HG03097 (cell line): ENCODE measurements around the gene RSPH3.
"Not testable (repeated sequence)": the region's sequence is repeated elsewhere in the genome, so short reads cannot be mapped to it uniquely, and the experiment has no call there.

ENCODE experiments used
- ATAC-seq: cut with Tn5 transposase; IDR thresholded peaks from one replicate; pipeline ENCODE4 v1.9.1; 2021; ENCODE audit not compliant: unreplicated experiment, low FRiP score

Gene RSPH3, protein sequence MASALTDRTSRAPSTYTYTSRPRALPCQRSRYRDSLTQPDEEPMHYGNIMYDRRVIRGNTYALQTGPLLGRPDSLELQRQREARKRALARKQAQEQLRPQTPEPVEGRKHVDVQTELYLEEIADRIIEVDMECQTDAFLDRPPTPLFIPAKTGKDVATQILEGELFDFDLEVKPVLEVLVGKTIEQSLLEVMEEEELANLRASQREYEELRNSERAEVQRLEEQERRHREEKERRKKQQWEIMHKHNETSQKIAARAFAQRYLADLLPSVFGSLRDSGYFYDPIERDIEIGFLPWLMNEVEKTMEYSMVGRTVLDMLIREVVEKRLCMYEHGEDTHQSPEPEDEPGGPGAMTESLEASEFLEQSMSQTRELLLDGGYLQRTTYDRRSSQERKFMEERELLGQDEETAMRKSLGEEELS

DNA sequence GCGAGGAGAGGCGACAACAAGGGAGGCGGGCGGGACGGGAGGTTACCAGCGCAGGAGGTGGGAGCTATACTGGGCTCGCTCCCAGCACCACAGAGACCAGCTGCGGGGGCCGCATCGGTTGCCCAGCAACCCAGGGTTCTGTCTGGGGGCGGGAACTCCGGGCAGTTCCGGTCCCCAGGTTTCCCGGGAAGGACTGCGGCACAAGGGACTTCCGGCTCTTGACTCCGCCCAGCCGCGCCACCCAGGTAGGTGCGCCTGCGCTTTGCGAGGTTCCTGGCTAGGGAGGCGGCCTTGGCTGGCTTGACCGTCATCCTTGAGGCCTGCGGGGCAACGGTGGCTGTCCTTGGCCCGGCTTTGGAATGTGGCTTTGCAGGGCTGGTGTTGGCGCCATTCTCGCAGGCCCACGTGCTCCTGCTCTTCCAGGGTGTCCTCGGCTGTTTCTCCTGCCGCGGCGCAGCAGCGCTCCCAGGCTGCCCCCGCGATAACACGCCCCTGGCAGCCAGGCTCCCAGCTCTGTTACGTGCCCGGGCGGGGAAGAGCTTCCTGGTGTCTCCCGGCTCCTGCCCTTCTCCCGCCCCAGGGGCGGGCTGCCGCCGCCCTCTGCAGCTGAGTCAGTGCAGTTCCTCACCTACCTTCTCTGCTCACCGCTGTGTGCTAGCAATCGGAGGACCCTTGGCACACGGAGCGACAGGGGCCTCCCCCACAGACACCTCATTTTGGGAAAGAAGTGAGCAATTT lies at the start of gene RSPH3:
Gene RSPH3, minus strand, starts transcription at position 537 of the 738 bp plus-strand sequence. CDS start 652 bp downstream, outside the sequence.
- peak; percentile 92 for ATAC-seq

DNA sequence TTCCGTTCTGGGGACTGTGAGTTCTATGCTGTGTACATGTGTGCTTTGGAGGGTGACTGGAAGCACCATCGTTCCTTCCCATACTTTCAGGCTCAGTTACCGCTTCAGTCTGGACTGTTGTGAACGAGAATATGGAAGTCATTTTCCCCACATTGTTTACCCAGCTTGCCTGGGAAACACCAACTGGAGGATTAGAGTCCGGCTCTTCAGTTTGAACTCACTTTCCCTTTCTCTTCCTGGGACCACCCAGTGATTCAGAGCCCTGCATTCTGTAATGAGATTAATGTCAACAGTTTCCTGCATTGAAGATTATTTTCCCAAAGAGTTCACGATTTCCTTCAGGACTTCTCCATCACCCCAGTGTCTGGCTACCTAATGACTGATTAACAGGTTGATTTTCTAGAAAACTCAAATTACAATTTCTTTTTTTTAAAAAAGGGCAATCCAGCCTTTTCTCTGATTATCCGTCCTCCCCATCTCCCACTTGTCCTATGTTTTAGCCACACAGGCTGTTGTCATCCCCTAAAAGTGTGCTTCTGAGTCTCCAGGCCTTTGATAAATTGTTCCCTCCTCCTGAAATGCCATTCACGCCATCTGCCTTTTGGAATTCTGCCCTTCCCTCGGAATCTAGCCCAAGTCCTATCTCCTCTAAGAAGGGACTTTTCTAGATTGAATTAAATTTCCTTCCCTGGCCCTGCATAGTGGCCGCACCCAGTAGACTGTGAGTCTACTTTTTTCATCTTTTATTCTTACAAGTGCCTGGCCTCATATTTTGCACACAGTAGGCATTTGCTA lies 48.1 kb upstream of the RSPH3 start:
- no peak for ATAC-seq

DNA sequence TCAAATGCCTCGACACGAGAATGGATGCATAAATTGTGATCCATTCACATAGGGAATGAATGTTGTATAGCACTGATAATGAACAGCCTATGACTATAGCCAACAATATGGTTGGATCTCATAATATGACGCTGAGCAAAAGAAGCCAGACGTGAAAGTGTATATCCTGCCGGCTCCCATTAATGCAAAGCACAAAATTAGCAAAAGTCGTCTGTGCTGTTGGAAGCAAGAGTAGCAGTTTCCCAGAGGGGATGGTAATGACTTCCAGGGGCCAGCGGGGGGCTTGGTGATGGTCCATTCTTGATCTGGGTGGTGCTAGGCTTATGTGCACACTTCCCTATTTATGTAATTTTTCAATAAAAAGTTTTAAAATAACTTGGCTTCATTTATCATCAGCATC lies 45.8 kb upstream of the RSPH3 start:
- ATAC-seq: no peak

DNA sequence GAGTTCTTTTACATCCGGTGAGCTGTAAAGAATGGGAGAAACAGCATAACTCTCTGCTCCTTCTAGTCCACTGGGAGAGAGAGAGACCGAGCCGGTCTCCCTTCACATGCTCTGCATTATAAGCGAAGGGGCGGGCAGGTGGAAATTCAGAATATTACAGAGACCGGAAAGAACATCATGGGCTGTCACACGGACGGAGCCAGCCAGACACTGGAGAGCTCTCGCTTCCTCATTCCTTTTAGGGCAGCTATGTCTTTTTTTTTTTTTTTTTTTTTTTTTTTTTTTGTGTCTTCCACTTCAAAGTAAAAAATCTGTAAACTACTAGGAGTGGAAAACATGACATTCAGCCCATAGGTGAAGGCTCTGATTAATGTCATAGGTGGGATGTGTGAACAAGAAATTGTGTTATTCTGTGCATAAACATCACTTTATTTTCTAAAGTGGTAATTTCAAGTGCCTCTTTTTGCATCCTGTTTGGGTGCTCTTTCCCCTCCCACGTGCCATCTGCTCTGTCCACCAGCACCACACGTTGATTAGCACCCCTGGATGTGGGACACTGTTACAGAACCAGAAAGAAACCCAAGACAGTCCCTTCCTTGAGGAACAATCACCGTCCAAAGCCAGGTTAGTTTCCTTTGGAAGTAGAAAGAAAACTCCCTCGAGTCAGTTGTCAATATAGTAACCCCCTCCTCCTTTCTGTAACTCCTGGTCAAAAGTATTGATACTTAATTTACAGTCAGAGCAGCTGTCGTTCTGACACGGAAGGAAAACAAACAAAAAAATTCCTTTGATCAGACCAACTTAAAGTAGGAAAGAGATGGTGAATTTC lies 45.1 kb upstream of the RSPH3 start, which contains the start of gene TAGAP:
Gene TAGAP, minus strand, starts transcription at position 93 of the 829 bp plus-strand sequence. CDS start 845 bp downstream, outside the sequence.
- peak; percentile 71 for ATAC-seq

DNA sequence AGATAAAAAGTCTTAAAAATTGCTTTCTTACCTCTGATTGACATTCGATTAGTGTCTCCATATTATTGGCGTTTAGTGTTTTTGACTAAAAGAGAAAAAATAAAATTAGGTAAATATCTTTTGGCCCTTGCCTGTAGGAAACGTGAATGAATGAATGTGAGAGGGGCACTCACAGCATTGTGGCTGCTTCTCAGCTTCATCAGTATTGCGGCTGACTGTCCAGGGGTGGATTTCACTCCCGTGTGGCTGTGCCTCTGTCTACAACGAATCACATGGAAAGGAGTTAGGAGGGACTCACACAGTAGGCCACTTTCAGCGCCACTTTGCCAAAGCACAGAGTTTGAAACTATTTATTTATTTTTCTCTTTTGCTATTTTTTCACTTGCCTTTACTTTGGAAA lies 43.9 kb upstream of the RSPH3 start:
- ATAC-seq: no peak

DNA sequence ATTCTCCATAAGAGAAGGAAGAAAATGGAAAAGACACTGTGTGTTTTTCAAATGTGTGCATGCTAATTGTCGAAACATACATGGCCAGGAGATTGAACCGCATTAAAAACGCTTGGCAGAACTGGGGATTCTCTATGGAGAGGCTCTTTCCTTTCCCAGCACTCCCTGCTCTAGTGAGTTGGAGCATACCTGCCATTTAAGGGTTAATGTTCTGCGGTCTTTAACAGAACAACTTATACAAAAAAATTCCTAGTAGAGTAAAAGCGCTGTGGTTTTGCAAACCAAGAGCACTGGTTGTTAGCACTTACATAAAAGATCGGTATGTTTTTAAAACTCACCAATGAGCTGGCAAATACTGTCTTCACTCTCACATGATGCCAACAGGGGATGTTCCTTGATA lies 43.2 kb upstream of the RSPH3 start:
- ATAC-seq: no peak

DNA sequence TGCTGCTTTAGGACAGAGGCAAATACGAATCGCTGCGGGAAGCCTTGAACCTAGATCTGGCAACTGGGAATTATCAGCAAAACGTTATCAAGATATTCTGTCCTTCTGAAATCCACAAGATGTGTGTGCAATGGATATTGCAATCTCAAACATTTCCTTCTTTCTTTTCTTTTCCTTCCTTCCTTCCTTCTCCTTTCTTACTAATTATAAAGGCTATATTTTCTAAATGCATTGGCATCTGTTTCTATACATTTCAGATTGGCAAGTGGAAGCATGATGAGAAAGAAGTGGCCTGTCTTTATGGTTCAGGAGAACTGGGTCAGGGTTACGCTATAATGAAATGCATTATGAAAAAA lies 42.8 kb upstream of the RSPH3 start:
- no peak for ATAC-seq

DNA sequence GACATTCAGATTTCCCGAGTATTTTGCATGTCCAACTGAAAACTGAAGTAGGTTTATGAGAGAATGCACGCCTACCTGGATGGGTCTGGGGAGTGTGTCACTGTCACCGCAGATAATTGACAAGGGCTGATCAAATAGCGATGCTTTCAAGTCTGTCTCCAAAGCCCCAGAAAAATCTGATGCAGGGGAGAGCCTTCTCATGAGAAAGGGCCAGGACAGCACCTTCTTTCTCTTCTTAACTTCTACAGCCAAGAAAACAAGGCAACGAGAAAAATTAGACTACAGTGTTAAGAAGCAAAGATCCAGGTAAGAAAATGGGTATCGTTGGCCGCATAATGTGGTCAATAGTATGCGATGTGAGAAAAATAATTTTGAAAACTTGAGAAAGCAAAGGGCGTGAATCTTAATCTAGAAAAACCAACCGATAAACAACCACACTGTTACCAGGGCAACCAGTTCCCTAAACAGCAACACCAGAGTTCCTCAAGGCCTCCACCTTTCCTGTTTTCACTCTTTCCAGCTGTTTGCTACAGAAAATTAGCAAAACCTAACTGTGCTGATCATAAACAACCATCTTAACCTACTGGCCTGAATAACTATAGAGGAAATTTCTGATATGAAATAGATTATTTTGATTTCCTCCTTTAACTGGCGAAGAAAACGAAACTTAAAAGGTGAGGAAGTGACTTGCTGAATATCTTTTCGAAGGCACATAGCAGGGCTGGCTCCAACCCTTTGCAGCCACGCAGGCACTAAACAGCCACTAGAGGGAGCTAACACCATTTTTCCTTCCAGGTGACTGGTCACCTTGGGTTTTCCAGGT lies 42.2 kb upstream of the RSPH3 start:
- ATAC-seq: peak; percentile 29

DNA sequence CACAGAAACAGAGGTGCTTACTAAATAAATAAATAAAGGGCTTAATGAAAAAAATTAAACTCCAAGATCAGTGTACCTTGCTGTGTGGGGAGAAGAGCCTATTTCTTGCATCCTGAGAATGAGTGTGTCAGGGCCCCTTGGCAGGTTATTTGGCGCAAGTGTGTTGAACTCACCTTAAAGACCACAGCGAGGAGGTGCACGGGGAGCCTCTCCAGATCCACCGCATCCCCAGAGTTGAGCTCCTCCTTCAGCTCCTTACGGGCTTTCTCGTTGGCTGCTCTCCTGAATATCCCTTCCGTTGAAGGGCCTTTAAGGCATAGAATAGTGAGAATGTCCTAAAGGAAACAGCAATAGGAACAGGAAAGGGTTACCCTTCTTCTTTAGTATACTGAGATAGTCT lies 41.2 kb upstream of the RSPH3 start:
- no peak for ATAC-seq

DNA sequence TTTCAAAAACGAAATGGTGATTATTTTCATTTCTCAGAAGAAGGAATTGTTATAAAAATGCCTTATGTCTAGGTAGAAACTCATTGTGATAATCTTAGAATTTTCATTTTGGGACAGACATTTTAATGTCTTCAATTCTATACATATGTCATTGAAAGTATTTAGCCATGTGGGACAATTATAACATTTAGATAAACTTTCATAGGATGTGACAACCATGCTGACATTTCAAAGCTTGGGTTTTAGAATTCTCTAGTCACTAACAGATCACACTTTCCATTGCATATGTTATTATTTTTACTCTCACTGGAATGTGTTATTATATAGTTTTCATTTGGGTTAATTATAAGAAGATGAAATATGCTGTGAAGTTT lies 39.9 kb upstream of the RSPH3 start:
- no peak for ATAC-seq

DNA sequence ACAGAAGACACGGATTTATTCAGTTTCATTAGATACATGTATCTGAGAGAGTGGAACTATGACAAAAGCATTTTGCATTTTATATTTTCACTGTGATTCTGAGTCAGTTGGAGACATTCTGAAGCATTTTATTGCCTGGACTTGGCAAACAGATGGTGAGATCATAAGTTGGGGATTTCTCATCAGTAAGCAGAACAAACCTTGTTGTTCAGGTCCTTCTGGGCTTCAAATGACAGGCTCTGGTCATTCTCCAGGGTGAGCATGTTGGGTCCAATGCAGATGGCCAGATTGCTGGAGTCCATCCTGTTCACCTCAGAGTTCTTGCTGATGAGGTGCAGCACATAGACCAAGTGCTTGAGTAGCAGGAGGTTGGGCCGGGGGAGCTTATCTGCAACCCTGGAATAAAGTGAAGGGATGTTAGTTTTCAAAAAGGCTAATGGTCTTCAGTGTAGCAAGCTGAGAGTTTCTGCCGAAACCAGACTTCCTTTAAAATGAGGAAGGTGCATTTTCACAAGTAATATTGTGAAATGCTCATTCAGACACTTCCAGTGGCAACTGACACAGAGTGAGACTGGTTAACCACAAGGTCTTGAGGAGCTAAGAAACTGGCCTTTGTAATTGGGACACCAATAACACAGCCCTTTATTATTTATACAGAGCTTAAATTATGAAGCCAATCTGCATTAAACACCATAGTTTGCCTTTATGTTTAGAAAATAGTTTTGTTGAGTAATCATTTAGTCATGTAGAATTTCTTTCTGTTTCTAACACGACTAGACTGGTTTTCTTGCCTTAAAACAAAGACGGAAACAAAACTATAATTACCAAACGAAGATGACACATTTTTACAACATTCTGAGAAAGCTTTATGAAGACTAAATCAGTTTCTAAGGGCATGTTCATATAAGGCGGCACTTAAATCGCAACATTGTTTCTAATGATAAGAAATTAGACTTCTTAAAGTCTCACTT lies 39.2 kb upstream of the RSPH3 start:
- ATAC-seq: peak; percentile 73

DNA sequence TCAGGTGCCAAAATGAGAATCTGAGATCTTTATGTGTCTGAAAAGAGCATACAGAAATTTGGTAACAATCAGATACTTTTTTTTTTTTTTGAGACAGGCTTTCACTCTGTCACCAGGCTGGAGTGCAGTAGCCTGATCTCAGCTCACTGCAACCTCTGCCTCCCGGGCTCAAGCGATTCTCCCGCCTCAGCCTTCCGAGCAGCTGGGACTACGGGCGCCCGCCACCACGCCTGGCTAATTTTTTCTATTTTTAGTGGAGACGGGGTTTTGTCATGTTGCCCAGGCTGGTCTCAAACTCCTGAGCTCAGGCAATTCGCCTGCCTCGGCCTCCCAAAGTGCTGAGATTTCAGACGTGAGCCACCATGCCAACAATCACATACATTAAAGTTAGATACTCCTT lies 38.3 kb upstream of the RSPH3 start:
- not testable (repeated sequence) for ATAC-seq

DNA sequence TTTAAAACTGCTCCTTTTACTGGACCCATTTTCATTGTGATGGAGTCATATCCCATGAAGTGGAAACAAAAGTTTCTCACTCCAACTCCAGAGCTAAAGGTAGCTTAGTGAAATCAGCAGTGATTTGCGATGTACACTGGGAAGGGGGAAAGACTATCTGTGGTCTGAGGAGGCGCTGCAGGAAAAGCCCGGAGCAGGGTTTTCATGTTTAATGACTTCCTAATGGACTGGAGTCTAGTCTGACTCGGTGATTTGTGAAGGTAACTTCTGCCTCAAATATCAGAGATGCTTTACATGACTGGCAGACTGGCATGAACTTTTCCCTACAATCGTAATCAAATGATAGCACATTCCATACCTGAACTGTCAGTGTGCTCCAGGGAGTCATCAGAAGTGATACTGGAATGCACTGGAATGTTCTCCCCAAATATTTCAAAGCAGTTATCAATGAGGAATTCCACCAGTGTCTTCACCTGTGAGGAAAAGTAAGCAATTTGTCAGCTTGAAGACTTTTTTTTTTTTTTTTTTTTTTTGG lies 37.8 kb upstream of the RSPH3 start:
- ATAC-seq: no peak

DNA sequence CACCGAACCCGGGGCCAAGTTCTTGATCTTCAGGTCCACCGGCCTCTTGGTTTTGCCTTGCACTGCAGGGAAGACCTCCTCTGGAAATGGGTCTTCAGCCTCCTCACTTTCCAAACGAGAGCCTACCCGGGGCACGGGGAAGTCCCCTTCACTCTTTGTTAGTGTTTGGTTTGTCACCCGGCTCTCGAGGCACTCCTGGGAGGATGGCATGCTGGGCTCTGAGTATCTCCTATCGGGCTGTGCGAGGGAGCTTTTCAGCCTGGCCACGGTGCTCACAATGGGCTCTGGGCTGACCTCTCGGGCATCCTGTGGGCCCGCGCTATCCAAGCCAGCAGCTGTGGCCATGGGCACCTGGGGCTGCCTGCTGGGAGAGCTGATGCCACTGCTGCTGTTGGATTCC lies 36.7 kb upstream of the RSPH3 start:
- ATAC-seq: no peak

DNA sequence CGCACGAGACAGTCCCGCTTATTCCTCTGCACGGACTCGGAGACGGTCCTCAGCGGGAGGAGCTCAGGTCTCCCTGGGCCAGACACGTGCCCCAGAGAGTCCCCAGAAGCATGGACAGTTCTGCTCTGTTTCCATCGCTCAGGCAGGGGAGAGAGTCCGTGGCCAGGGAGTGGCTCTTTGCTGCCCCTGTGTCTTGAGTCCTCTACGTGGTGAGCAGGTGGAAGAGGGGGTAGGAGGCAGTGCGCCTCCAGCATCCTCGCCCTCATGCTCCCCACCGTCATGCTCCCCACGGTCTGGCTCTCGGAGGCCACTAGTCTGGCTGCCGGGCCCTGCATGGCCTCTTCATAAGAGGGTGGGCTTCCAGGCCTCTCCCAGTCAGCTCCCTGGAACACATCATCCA lies 35.9 kb upstream of the RSPH3 start:
- no peak for ATAC-seq

DNA sequence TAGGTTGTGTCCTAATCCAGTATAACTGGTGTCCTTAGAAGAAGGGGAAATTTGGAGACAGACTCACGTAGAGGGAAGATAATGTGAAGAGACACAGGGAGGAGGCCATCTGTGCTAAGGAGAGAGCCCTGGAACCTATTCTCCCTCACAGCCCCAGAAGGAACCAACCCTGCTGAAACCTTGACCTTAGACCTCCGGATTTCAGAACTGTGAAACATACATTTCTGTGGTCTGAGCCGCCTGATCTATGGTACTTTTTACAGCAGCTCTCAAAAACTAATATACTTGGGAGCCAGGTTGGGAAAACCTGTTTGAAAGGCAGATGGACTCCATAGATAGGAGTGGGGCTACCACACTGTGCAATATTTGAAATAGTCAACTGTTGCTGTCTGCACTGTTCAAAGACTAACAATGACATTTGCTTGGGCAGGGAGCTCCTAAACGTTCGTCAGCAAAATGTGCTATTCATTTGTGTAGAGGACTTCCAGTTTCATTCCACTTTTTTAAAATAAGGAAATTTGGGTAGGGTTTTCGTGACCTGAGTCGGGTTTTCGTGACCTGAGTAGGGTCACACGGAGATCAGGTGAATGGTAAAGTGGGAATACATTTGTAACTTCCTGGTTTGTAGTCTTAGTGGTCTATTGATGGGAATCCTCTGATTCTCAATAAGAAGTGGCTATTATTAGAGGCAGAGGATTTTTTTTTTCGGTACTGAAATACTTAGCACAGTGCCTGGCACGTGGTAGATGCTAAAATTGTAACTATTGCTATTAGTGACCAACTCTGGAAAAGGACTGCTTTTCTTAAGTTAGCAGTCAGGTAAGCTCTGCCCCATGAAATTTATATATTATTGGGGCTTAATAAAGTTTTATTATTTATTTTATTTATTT lies 33.4 kb upstream of the RSPH3 start:
- no peak for ATAC-seq

DNA sequence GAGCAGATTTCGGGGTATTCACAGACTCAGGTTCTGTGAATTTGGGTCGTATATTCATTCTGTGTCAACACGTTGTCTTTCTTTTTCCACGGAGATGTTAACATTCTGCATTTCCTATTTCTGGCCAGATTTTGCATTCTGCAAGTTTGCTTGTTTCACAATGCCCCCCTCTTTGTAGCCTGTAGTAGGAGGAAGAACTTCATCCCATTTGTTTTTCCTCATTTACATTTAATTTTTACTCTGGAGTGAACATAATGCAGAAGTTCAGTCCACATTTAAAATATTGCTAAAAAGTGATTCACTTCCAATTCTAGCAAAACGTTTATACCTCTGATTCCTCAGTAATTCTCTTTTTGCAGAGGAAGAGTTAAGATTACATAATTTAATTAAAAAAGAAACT lies 31.8 kb upstream of the RSPH3 start:
- ATAC-seq: no peak
